COLO668 (cell line): Measurements from ENCODE around the gene FBXO31.

Experiments used
- DNase-seq: peaks from one replicate; lab custom pipeline; 2025; ENCODE audit not compliant: unreplicated experiment; lab: John Stamatoyannopoulos, UW

Gene FBXO31

GRCh38 chr16:87330646-87331045 lies 52.9 kb downstream of the FBXO31 start:
- DNase-seq = no peak

GRCh38 chr16:87330257-87330624 lies 53.3 kb downstream of the FBXO31 start:
- DNase-seq = no peak

- no peak for DNase-seq
These were observed 53.9 kb downstream of the FBXO31 start for GRCh38 chr16:87329436-87330256.

GRCh38 chr16:87328846-87329245 lies 54.7 kb downstream of the FBXO31 start:
- DNase-seq = peak; percentile 46

GRCh38 chr16:87327798-87328495 lies 55.6 kb downstream of the FBXO31 start:
- no peak for DNase-seq

- no peak for DNase-seq
These were observed 57.4 kb downstream of the FBXO31 start for GRCh38 chr16:87326151-87326571.

- DNase-seq = no peak
These were observed 58.1 kb downstream of the FBXO31 start for GRCh38 chr16:87325423-87325858.

GRCh38 chr16:87324411-87325275 lies 58.9 kb downstream of the FBXO31 start:
- peak; percentile 10 for DNase-seq

GRCh38 chr16:87323727-87324410 lies 59.7 kb downstream of the FBXO31 start:
- no peak for DNase-seq

GRCh38 chr16:87322833-87323726 lies 60.5 kb downstream of the FBXO31 start:
- peak; percentile 55 for DNase-seq

- no peak for DNase-seq
These were observed 61.2 kb downstream of the FBXO31 start for GRCh38 chr16:87322360-87322759.

- DNase-seq = no peak
These were observed 62.1 kb downstream of the FBXO31 start for GRCh38 chr16:87321336-87322107.

- no peak for DNase-seq
These were observed 62.9 kb downstream of the FBXO31 start for GRCh38 chr16:87320510-87321227.

GRCh38 chr16:87319997-87320491 lies 63.5 kb downstream of the FBXO31 start:
- DNase-seq = no peak

- no peak for DNase-seq
These were observed 64.6 kb downstream of the FBXO31 start for GRCh38 chr16:87319011-87319410.

- peak; percentile 51 for DNase-seq
These were observed 65.6 kb downstream of the FBXO31 start for GRCh38 chr16:87317750-87318644.
